GM10266 (cell line): ENCODE measurements around the gene MPZL2.

Experiments used
- DNase-seq: peaks from one replicate; pipeline ENCODE4 v3.0.0; 2012; ENCODE audit errors: extremely low spot score
- CTCF ChIP-seq: IDR thresholded peaks from 2 replicates; pipeline ENCODE4 v1.5.1; 2012; ENCODE audit warnings: mild to moderate bottlenecking, low read depth; ENCODE audit not compliant: control insufficient read depth, insufficient read depth; ENCODE audit errors: missing control alignments

Gene MPZL2

GRCh38 chr11:118234833-118235232 lies 29.3 kb downstream of the MPZL2 start:
- DNase-seq: no peak
- no peak for TF ChIP-seq CTCF

DNA sequence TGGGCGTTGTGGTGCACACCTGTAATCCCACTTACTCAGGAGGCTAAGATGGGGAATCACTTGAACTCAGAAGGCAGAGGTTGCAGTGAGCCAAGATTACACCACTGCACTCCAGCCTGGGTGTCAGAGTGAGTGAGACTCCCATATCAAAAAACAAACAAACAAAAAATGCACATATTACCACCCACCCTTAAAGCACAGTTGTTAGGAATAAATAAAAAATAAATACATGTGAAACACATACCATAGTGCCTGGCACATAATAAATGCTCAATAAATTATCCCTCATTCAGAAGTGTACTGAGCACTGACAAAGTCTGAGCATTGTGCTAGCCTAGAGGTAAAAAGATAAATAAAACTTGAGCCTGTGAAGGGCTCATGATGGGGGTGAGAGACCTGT lies 30.2 kb downstream of the MPZL2 start:
- no peak for TF ChIP-seq CTCF
- no peak for DNase-seq

DNA sequence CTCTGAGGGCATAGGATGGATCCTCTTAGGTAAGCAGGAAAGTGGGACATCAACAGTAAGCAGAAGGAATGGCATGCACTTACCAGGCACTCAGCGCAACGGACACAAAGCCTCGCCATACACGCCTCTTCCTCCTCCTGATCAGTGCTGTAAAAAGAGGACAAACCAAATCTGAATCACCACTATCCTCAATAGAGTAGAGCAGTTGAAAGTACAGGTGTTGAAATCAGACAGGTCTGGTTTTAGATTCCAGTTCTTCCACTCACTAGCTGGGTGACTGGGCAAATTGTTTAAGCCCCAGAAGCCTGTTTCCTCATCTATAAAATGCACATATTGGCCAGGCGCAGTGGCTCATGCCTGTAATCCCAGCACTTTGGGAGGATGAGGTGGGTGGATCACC lies 30.7 kb downstream of the MPZL2 start:
- TF ChIP-seq CTCF: no peak
- DNase-seq: no peak

GRCh38 chr11:118232659-118233058 lies 31.4 kb downstream of the MPZL2 start:
- TF ChIP-seq CTCF: no peak
- DNase-seq: no peak

- no peak for TF ChIP-seq CTCF
- no peak for DNase-seq
Measured at GRCh38 chr11:118231461-118231860, 32.6 kb downstream of the MPZL2 start.

DNA sequence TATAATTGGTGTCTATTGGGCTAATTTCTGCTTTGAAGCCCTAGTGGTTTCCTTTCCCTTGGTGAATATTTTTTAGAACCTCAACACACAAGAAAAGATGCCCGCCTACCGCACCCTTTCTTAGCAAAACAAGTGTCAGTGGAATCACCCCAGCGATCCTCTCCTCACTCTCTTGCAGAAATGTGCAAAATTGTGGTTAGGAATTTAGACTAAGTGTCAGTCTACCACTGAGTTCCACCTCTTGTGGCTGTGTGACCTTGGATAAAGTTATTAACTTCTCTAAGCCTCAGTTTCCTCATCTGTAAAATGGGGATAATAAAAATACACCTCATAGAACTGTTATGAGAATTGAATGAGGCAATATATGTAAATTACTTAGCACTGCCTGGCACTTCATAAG lies 34.0 kb downstream of the MPZL2 start:
- no peak for TF ChIP-seq CTCF
- no peak for DNase-seq

DNA sequence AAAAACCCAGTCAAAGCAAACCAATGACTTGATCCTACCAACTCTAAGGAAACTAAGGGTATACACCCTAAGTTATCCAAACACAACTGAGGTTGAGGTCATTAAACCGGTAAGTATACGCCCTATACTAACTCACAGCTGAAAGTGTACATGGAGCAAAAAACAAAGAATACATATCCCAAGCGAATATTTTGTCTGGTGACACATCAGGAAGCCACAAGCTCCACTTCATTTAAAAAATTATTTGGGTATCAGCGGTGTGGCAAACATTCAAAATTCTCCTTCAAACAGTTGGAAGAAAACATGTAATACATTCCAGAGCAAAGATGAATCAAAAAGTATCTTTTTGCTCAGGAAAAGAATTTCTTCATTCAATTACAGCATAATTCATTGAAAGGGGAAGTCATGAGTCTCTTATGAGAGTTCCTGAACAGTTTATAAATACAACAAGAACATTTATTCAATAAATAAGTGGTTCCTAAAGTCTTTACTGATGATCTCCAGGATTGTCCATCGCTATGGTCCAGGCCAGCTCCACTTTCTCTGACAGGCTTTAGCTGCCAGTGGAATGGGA lies 34.7 kb downstream of the MPZL2 start:
- no peak for TF ChIP-seq CTCF
- no peak for DNase-seq
